ENCODE results near the gene SMURF1. TPM values are rescaled to one million over a fixed set of nuclear protein-coding genes. Genes with fewer than 3 reads are reported as not detected.

SMURF1 gene
- total and polyA plus RNA-seq, 7 donors: 8.4 to 18.0 (median 14.1) TPM

- Histone ChIP-seq H3K4me1 (no peaks in the 10 kb centered on the region), H3K4me3 (no peak overlapping the region), H3K27me3 (no peaks in the 10 kb centered on the region), H3K9me3 (no peaks in the 10 kb centered on the region), H3K36me3 (peaks cover 31 to 95% (median 62%) of the 10 kb centered on the region in 4 donors), H3K27ac (no peak overlapping the region)
- no peak for DNase-seq
- TF ChIP-seq EP300 (IDR thresholded peaks at IDR 0.05) (no peak), POLR2AphosphoS5 (IDR thresholded peaks at IDR 0.05) (no peak), CTCF (IDR thresholded peaks at IDR 0.05) (no peak), POLR2A (IDR thresholded peaks at IDR 0.05) (no peak)
- WGBS, 2 donors: 95 to 96% methylated on average over 8 of the region's 8 CpGs
- intact Hi-C loops (cut with DNase I): no loop called here
These were observed 139.7 kb downstream of the SMURF1 start for GRCh38 chr7:99004216-99004615.

- H3K36me3 ChIP-seq: peaks cover 31 to 95% (median 60%) of the 10 kb centered on the region in 4 donors
- H3K27me3 ChIP-seq: no peaks in the 10 kb centered on the region
- no peak for DNase-seq
- no peaks in the 10 kb centered on the region for H3K9me3 ChIP-seq
- no peak for TF ChIP-seq CTCF (IDR thresholded peaks at IDR 0.05)
- TF ChIP-seq POLR2A (IDR thresholded peaks at IDR 0.05): no peak
- TF ChIP-seq POLR2AphosphoS5 (IDR thresholded peaks at IDR 0.05): no peak
- TF ChIP-seq EP300 (IDR thresholded peaks at IDR 0.05): no peak
- WGBS, 2 donors: 92 to 96% methylated on average over 15 of the region's 15 CpGs
- intact Hi-C loops (cut with DNase I): no loop called here
- H3K27ac ChIP-seq: no peak overlapping the region
- no peak overlapping the region for H3K4me3 ChIP-seq
- H3K4me1 ChIP-seq: no peaks in the 10 kb centered on the region
These were observed 140.5 kb downstream of the SMURF1 start for GRCh38 chr7:99003419-99003818.

- Histone ChIP-seq H3K27ac (no peak overlapping the region), H3K4me1 (no peaks in the 10 kb centered on the region), H3K36me3 (peaks cover 31 to 91% (median 56%) of the 10 kb centered on the region in 4 donors), H3K27me3 (no peaks in the 10 kb centered on the region), H3K4me3 (no peak overlapping the region), H3K9me3 (no peaks in the 10 kb centered on the region)
- intact Hi-C loops (cut with DNase I): no loop called here
- no peak for DNase-seq
- TF ChIP-seq POLR2AphosphoS5 (IDR thresholded peaks at IDR 0.05) (no peak), CTCF (IDR thresholded peaks at IDR 0.05) (no peak), EP300 (IDR thresholded peaks at IDR 0.05) (no peak), POLR2A (IDR thresholded peaks at IDR 0.05) (no peak)
- 93 to 95% methylated on average over 20 of the region's 20 CpGs for WGBS, 2 donors
These were observed 141.1 kb downstream of the SMURF1 start for GRCh38 chr7:99002827-99003212.

GRCh38 chr7:99002148-99002826, 141.6 kb downstream of the SMURF1 start:
- no peak for DNase-seq
- Histone ChIP-seq H3K27ac (no peak overlapping the region), H3K27me3 (no peaks in the 10 kb centered on the region), H3K4me1 (no peaks in the 10 kb centered on the region), H3K36me3 (peaks cover 31 to 92% (median 55%) of the 10 kb centered on the region in 4 donors), H3K9me3 (no peaks in the 10 kb centered on the region), H3K4me3 (no peak overlapping the region)
- intact Hi-C loops (cut with DNase I): no loop called here
- TF ChIP-seq POLR2AphosphoS5 (IDR thresholded peaks at IDR 0.05): no peak
- no peak for TF ChIP-seq POLR2A (IDR thresholded peaks at IDR 0.05)
- TF ChIP-seq CTCF (IDR thresholded peaks at IDR 0.05): no peak
- TF ChIP-seq EP300 (IDR thresholded peaks at IDR 0.05): no peak
- 94 to 95% methylated on average over 12 of the region's 12 CpGs for WGBS, 2 donors

Data from sigmoid colon (tissue), 7 donors.